Peyer's patch (tissue), 4 donors: ENCODE results near the gene CD37. TPM values are rescaled to one million over a fixed set of nuclear protein-coding genes. Genes with fewer than 3 reads are reported as not detected.
A peak's percentile ranks its signal among the peaks of the same experiment; 100 is the strongest.

Source experiments
- DNase-seq, 3 donors: peaks; one replicate each; pipeline ENCODE4 v3.0.0-alpha.2; 2017 to 2019
- H3K27ac ChIP-seq, 4 donors: fragments of 200-600 bp; sonication (generic); one replicate each; pipeline ENCODE4 v1.5.1; 2016 to 2019
- H3K27me3 ChIP-seq, 2 donors: fragments of 200-600 bp; sonication (generic); one replicate each; pipeline ENCODE4 v1.5.1; 2019
- H3K36me3 ChIP-seq, 3 donors: fragments of 200-600 bp; sonication (generic); one replicate each; pipeline ENCODE4 v1.5.1; 2016 to 2019
- H3K4me1 ChIP-seq, 4 donors: fragments of 200-600 bp; sonication (generic); one replicate each; pipeline ENCODE4 v1.5.1; 2016 to 2019
- H3K4me3 ChIP-seq, 4 donors: fragments of 200-600 bp; sonication (generic); 1 replicate in 3 of 4; 2 replicates in 1 of 4; pipeline ENCODE4 v1.5.1; 2016 to 2019; ENCODE audit warnings: mild to moderate bottlenecking in 1 of 4
- H3K9me3 ChIP-seq, 4 donors: fragments of 200-600 bp; sonication (generic); one replicate each; pipeline ENCODE4 v1.5.1; 2016 to 2019; ENCODE audit warnings: mild to moderate bottlenecking in 1 of 4
- CTCF ChIP-seq, 6 experiments: fragments of 450-650 bp in 4 of 6; fragments of 200-600 bp in 2 of 6; sonication (generic) in 1 of 6; IDR thresholded peaks; one replicate each; pipeline ENCODE4 v1.5.1; 2017 to 2019; ENCODE audit warnings: antibody characterized with exemption in 6 of 6, mild to moderate bottlenecking in 3 of 6, moderate library complexity in 1 of 6
- POLR2A ChIP-seq, 2 donors: fragments of 450-650 bp; IDR thresholded peaks; one replicate each; pipeline ENCODE4 v1.5.1; 2017; ENCODE audit warnings: antibody characterized with exemption in 2 of 2, mild to moderate bottlenecking in 2 of 2, moderate library complexity in 2 of 2
- total RNA-seq, 4 donors: library from RNA; depleted of rRNA; stranded (reverse); fragments of >200 nt; gene quantifications; one replicate each; pipeline ENCODE4 v1.1.0, GENCODE V29; 2016

The CD37 gene
- total RNA-seq, 4 donors from 2014 or later: 12.3 to 203 (median 48.4) TPM

- Histone ChIP-seq H3K4me1 (peaks cover 0 to 20% (median 10%) of the 10 kb centered on the region in 4 donors), H3K4me3 (peak overlapping the region in 1 of 4 donors; percentile 10), H3K27me3 (no peaks in the 10 kb centered on the region), H3K27ac (peak overlapping the region in 3 of 4 donors; percentile 32 to 89 (median 85)), H3K36me3 (no peaks in the 10 kb centered on the region), H3K9me3 (no peaks in the 10 kb centered on the region)
- no peak for DNase-seq
- no peak for TF ChIP-seq CTCF (IDR thresholded peaks at IDR 0.05)
- no peak for TF ChIP-seq POLR2A (IDR thresholded peaks at IDR 0.05)
Observed at GRCh38 chr19:49333418-49333805, 1.8 kb upstream of the CD37 start.

- Histone ChIP-seq H3K27ac (peak overlapping the region; percentile 32 to 89 (median 62)), H3K36me3 (no peaks in the 10 kb centered on the region), H3K9me3 (no peaks in the 10 kb centered on the region), H3K4me1 (peaks cover 0 to 24% (median 12%) of the 10 kb centered on the region in 4 donors), H3K4me3 (peak overlapping the region in 1 of 4 donors; percentile 10), H3K27me3 (no peaks in the 10 kb centered on the region)
- peak in 2 of 3 donors; percentile 92 to 94 for DNase-seq
- no peak for TF ChIP-seq POLR2A (IDR thresholded peaks at IDR 0.05)
- no peak for TF ChIP-seq CTCF (IDR thresholded peaks at IDR 0.05)
Observed at GRCh38 chr19:49333811-49334288, 1.4 kb upstream of the CD37 start.

- TF ChIP-seq CTCF (IDR thresholded peaks at IDR 0.05): no peak
- no peak for TF ChIP-seq POLR2A (IDR thresholded peaks at IDR 0.05)
Observed at GRCh38 chr19:49335784-49336481, 727 bp downstream of the CD37 start.

GRCh38 chr19:49336482-49337266 is 1.5 kb downstream of the CD37 start:
- Histone ChIP-seq H3K27me3 (no peaks in the 10 kb centered on the region), H3K9me3 (no peaks in the 10 kb centered on the region), H3K4me3 (peak overlapping the region in 2 of 4 donors; percentile 60 to 63), H3K27ac (peak overlapping the region in 2 of 4 donors; percentile 85 to 89), H3K4me1 (peaks cover 0 to 47% (median 25%) of the 10 kb centered on the region in 4 donors), H3K36me3 (no peaks in the 10 kb centered on the region)
- no peak for TF ChIP-seq POLR2A (IDR thresholded peaks at IDR 0.05)
- no peak for TF ChIP-seq CTCF (IDR thresholded peaks at IDR 0.05)
- peak in 2 of 3 donors; percentile 16 to 40 for DNase-seq

More at GRCh38 chr19:49335784-49336481, 727 bp downstream of the CD37 start:
- Histone ChIP-seq H3K27me3 (no peaks in the 10 kb centered on the region), H3K36me3 (no peaks in the 10 kb centered on the region), H3K4me3 (peak overlapping the region; percentile 44 to 63 (median 53)), H3K4me1 (peaks cover 0 to 39% (median 24%) of the 10 kb centered on the region in 4 donors), H3K27ac (peak overlapping the region; percentile 40 to 89 (median 78)), H3K9me3 (no peaks in the 10 kb centered on the region)
- DNase-seq: peak in 2 of 3 donors; percentile 37 to 43

GRCh38 chr19:49337267-49338022 is 2.2 kb downstream of the CD37 start:
- DNase-seq: peak in 2 of 3 donors; percentile 14 to 45
- Histone ChIP-seq H3K36me3 (no peaks in the 10 kb centered on the region), H3K4me1 (peaks cover 0 to 40% (median 25%) of the 10 kb centered on the region in 4 donors), H3K27me3 (no peaks in the 10 kb centered on the region), H3K9me3 (no peaks in the 10 kb centered on the region), H3K4me3 (peak overlapping the region in 2 of 4 donors; percentile 60 to 63), H3K27ac (peak overlapping the region in 2 of 4 donors; percentile 85 to 89)
- TF ChIP-seq POLR2A (IDR thresholded peaks at IDR 0.05) (no peak), CTCF (IDR thresholded peaks at IDR 0.05) (no peak)
